SK-N-SH (cell line): ENCODE measurements around the gene TUBB1. TPM values are rescaled to one million over a fixed set of nuclear protein-coding genes. Genes with fewer than 3 reads are reported as not detected.

ENCODE experiments used
- CTCF ChIA-PET: fragments of 300-600, 350-600 bp; formaldehyde crosslinking; extraction: SDS; loops from one replicate; lab custom pipeline; 2021; lab: Yijun Ruan, JAX
- POLR2A ChIA-PET: fragments of 350-600 bp; sonication (Branson Sonifier 250); formaldehyde crosslinking; extraction: SDS; loops from one replicate; lab custom pipeline; 2020; ENCODE audit warnings: antibody characterized with exemption, inconsistent platforms; lab: Yijun Ruan, JAX
- DNase-seq: peaks from one replicate; pipeline ENCODE4 v3.0.0; 2012
- H2AFZ ChIP-seq: fragments of 200-600 bp; sonication (generic); 2 replicates; pipeline ENCODE4 v1.8.1; 2016; ENCODE audit warnings: antibody characterized with exemption, mild to moderate bottlenecking, low read depth
- H3F3A ChIP-seq: fragments of 200-600 bp; sonication (generic); replicated peaks from 2 replicates; pipeline ENCODE3; 2016; ENCODE audit warnings: antibody characterized with exemption, mild to moderate bottlenecking; ENCODE audit not compliant: insufficient read depth
- H3K27ac ChIP-seq, 2 experiments: fragments of 200-500 bp in 1 of 2; fragments of 200-600 bp in 1 of 2; sonication (Bioruptor generic) in 1 of 2; sonication (generic), shearing (Covaris generic) in 1 of 2; 2 replicates each; pipeline versions ENCODE4 v1.5.1 to v1.6.1; 2014 to 2016; ENCODE audit warnings: low read depth in 2 of 2, inconsistent platforms in 1 of 2, low read length in 1 of 2, mild to moderate bottlenecking in 1 of 2, mixed read lengths in 1 of 2
- H3K27me3 ChIP-seq: fragments of 200-600 bp; sonication (generic), shearing (Covaris generic); 2 replicates; pipeline ENCODE4 v1.6.1; 2016; ENCODE audit warnings: mixed run types; ENCODE audit not compliant: insufficient read depth
- H3K36me3 ChIP-seq, 2 experiments: fragments of 200-500 bp in 1 of 2; fragments of 200-600 bp in 1 of 2; sonication (Bioruptor generic) in 1 of 2; sonication (generic) in 1 of 2; replicated peaks in 1 of 2; 2 replicates each; pipeline versions ENCODE3 to v1.5.1; 2014 to 2016; ENCODE audit warnings: low read length in 1 of 2, mild to moderate bottlenecking in 1 of 2; ENCODE audit not compliant: insufficient read depth in 2 of 2, control insufficient read depth in 1 of 2
- H3K4me1 ChIP-seq, 2 experiments: fragments of 200-500 bp in 1 of 2; fragments of 200-600 bp in 1 of 2; sonication (Bioruptor generic) in 1 of 2; sonication (generic), shearing (Covaris generic) in 1 of 2; 2 replicates each; pipeline versions ENCODE4 v1.5.1 to v1.6.1; 2014 to 2016; ENCODE audit warnings: low read depth in 1 of 2, low read length in 1 of 2, mixed run types in 1 of 2; ENCODE audit not compliant: insufficient read depth in 2 of 2, control insufficient read depth in 1 of 2
- H3K4me2 ChIP-seq: fragments of 200-600 bp; sonication (generic), shearing (Covaris generic); 2 replicates; pipeline ENCODE4 v1.6.1; 2017; ENCODE audit warnings: mixed run types
- H3K4me3 ChIP-seq, 2 experiments: fragments of 200-500 bp in 1 of 2; fragments of 200-600 bp in 1 of 2; sonication (Bioruptor generic) in 1 of 2; sonication (generic), shearing (Covaris generic) in 1 of 2; 2 replicates each; pipeline versions ENCODE4 v1.5.1 to v1.8.1; 2014 to 2016; ENCODE audit warnings: low read depth in 2 of 2, inconsistent platforms in 1 of 2, low read length in 1 of 2, mild to moderate bottlenecking in 1 of 2, mixed read lengths in 1 of 2, moderate library complexity in 1 of 2
- H3K79me2 ChIP-seq: fragments of 200-600 bp; sonication (generic); 2 replicates; pipeline ENCODE4 v1.8.1; 2017; ENCODE audit warnings: mild to moderate bottlenecking; ENCODE audit not compliant: insufficient read depth
- H3K9ac ChIP-seq: fragments of 200-600 bp; sonication (generic); 2 replicates; pipeline ENCODE4 v1.6.1; 2017; ENCODE audit warnings: mixed run types
- H3K9me2 ChIP-seq: fragments of 200-600 bp; sonication (generic); 2 replicates; pipeline ENCODE4 v1.6.1; 2017; ENCODE audit warnings: mixed run types
- H3K9me3 ChIP-seq: fragments of 200-600 bp; sonication (generic); 2 replicates; pipeline ENCODE4 v1.6.1; 2017; ENCODE audit warnings: mixed run types, mild to moderate bottlenecking, moderate library complexity
- H4K20me1 ChIP-seq: fragments of 200-600 bp; sonication (generic); 2 replicates; pipeline ENCODE4 v1.6.1; 2017; ENCODE audit warnings: mild to moderate bottlenecking, mixed run types; ENCODE audit not compliant: insufficient read depth
- CHD2 ChIP-seq: fragments of 150-350 bp; IDR thresholded peaks from 2 replicates; pipeline ENCODE4 v1.6.1; 2018; ENCODE audit warnings: low read length; ENCODE audit not compliant: partially characterized antibody
- EP300 ChIP-seq, 2 experiments: IDR thresholded peaks; 2 replicates each; pipeline versions ENCODE4 v1.4.0 to v1.6.1; 2012; ENCODE audit warnings: borderline replicate concordance in 1 of 2, low read depth in 1 of 2, low read length in 1 of 2
- EZH2phosphoT487 ChIP-seq: fragments of 200-600 bp; sonication (generic); IDR thresholded peaks from 2 replicates; pipeline ENCODE4 v1.6.1; 2017; ENCODE audit warnings: low read depth, mixed run types, mild to moderate bottlenecking, antibody characterized with exemption, moderate library complexity, borderline replicate concordance
- FOXJ3 ChIP-seq: sonication (generic); formaldehyde crosslinking; IDR thresholded peaks from 2 replicates; pipeline ENCODE4 v1.5.1; 2020; ENCODE audit warnings: mild to moderate bottlenecking, missing genetic modification reagents
- GABPA ChIP-seq: IDR thresholded peaks from 2 replicates; pipeline ENCODE4 v1.4.0; 2012; ENCODE audit warnings: low read depth, mild to moderate bottlenecking
- IRF3 ChIP-seq: fragments of 150-350 bp; IDR thresholded peaks from 2 replicates; pipeline ENCODE4 v1.6.1; 2016; ENCODE audit warnings: mild to moderate bottlenecking, low read depth, low read length
- JUND ChIP-seq: IDR thresholded peaks from 2 replicates; pipeline ENCODE4 v1.4.0; 2012
- MAX ChIP-seq: IDR thresholded peaks from 2 replicates; pipeline ENCODE4 v1.4.0; 2012; ENCODE audit warnings: low read depth
- MXI1 ChIP-seq: IDR thresholded peaks from 2 replicates; pipeline ENCODE4 v1.6.1; 2012; ENCODE audit warnings: mild to moderate bottlenecking, low read depth, low read length, improper control_type of control experiment
- NRF1 ChIP-seq: IDR thresholded peaks from 2 replicates; pipeline ENCODE4 v1.6.1; 2012; ENCODE audit warnings: low read depth, mild to moderate bottlenecking, low read length
- POLR2AphosphoS5 ChIP-seq: IDR thresholded peaks from 2 replicates; pipeline ENCODE4 v1.6.1; 2012; ENCODE audit warnings: low read depth, low read length
- RAD21 ChIP-seq: IDR thresholded peaks from 2 replicates; pipeline ENCODE4 v1.6.1; 2012; ENCODE audit warnings: mild to moderate bottlenecking, low read length
- RCOR1 ChIP-seq: fragments of 150-350 bp; IDR thresholded peaks from 2 replicates; pipeline ENCODE4 v1.6.1; 2017; ENCODE audit warnings: antibody characterized with exemption, low read length
- RFX5 ChIP-seq: IDR thresholded peaks from 2 replicates; pipeline ENCODE4 v1.6.1; 2012; ENCODE audit warnings: mild to moderate bottlenecking, improper control_type of control experiment, low read length
- RXRA ChIP-seq: IDR thresholded peaks from 2 replicates; pipeline ENCODE4 v1.4.0; 2012; ENCODE audit warnings: low read depth, mild to moderate bottlenecking, borderline replicate concordance
- SIN3A ChIP-seq: IDR thresholded peaks from 2 replicates; pipeline ENCODE4 v1.6.1; 2012; ENCODE audit warnings: low read depth, mild to moderate bottlenecking, low read length, moderate library complexity, borderline replicate concordance
- SMC3 ChIP-seq: IDR thresholded peaks from 2 replicates; pipeline ENCODE4 v1.6.1; 2012; ENCODE audit warnings: low read depth, low read length, improper control_type of control experiment
- TAF1 ChIP-seq: IDR thresholded peaks from 2 replicates; pipeline ENCODE4 v1.6.1; 2012; ENCODE audit warnings: low read depth, mild to moderate bottlenecking, low read length, moderate library complexity, borderline replicate concordance
- TCF12 ChIP-seq: IDR thresholded peaks from 2 replicates; pipeline ENCODE4 v1.4.0; 2012
- WGBS: methylation state at CpG from one replicate; pipeline ENCODE4 v1.1.6; 2017; ENCODE audit warnings: low lambda C conversion rate; 5-methylcytosine and 5-hydroxymethylcytosine counted together
- polyA plus RNA-seq, 3 experiments: library from polyadenylated mRNA; depleted of rRNA; stranded (reverse); fragments of >200 nt; gene quantifications; 2 replicates each; pipeline ENCODE4 v1.2.3, GENCODE V29; 2012
- TF ChIP-seq, protein P1 (sequence below): IDR thresholded peaks from 2 replicates; pipeline ENCODE4 v1.6.1; 2012; ENCODE audit warnings: mild to moderate bottlenecking, low read depth, low read length, moderate library complexity
- TF ChIP-seq, protein P2 (sequence below): IDR thresholded peaks from 2 replicates; pipeline ENCODE4; 2012
- TF ChIP-seq, protein P3 (sequence below): fragments of 200-600 bp; sonication (generic); IDR thresholded peaks from 2 replicates; pipeline ENCODE4 v1.6.1; 2017; ENCODE audit warnings: antibody characterized with exemption, mild to moderate bottlenecking, moderate library complexity

Gene TUBB1
- polyA plus RNA-seq, 1 of the 3 experiments (the other 2 are of a cell fraction), result not detected

DNA sequence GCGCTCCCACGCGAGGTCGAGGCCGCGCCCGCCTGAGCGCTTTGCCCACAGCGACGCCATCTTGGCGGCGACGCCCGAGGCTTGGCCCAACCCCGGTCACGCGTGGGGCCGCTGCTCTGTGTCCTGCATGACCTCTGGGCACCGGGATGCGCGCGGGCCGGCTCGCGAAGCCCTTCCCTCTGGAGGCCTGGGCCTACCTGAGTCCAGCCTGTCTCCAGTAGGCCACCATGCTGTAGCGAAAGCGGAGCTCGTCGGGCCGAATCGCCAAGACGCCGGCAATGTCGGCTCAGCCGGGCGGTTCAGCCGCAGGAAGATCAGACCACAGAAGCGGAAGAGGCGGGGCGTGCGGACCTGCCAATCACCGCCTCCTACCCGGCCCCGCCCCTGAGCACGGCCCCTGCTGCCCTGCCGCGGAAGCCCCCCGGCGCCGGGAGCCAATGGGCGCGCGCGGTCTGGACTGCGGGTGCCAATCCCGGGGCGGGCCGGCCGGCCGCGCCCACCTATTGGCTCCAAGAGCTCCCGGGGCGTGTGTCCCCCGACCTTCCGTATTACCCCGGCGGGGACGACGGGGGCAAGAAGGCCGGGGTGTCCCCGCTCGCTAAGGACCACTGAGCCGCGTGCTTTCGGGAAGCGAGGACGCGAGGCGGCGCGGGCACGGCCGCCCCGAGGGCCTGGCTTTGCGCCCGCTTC is 12.9 kb downstream of the TUBB1 start, which contains the start of gene ATP5F1E (continued):
- TF ChIP-seq EZH2phosphoT487 (no peak), JUND (no peak; the same call in 1 of the 2 replicates), FOXJ3 (CRISPR knock-in tag) (0 out of 2 replicates have a peak, but pooled peaks have one; percentile 29), POLR2AphosphoS5 (peak; percentile 85), RFX5 (peak; percentile 77), TAF1 (peak; percentile 54; the same call in 1 of the 2 replicates), MAX (peak; percentile 88), EP300 (IDR thresholded peaks at IDR 0.05; ENCODE audit: borderline replicate concordance in 1 of 2, low read depth in 1 of 2, low read length in 1 of 2) (0 out of 4 replicates have a peak, but pooled peaks of 1 of the 2 experiments have one; percentile 1), NRF1 (0 out of 2 replicates have a peak, but pooled peaks have one; percentile 14), RCOR1 (no peak), SIN3A (0 out of 2 replicates have a peak, but pooled peaks have one; percentile 62), CHD2 (peak; percentile 51), RXRA (no peak)

- Histone ChIP-seq H3F3A (peaks cover 25% of the 10 kb centered on the region), H3K4me1 (peaks cover 25 to 42% of the 10 kb centered on the region in 2 experiments; a peak in 3 of 4 replicates), H3K36me3 (peaks cover 54 to 77% of the 10 kb centered on the region in 2 experiments), H2AFZ (peak overlapping the region; percentile 81), H3K4me2 (peak overlapping the region; percentile 90), H3K9me2 (no peaks in the 10 kb centered on the region), H4K20me1 (peaks cover 16% of the 10 kb centered on the region), H3K9me3 (no peaks in the 10 kb centered on the region), H3K4me3 (peak overlapping the region; percentile 78 to 91), H3K27me3 (no peaks in the 10 kb centered on the region), H3K79me2 (peaks cover 60% of the 10 kb centered on the region), H3K9ac (peak overlapping the region; percentile 72), H3K27ac (peak overlapping the region; percentile 82 to 83)
- ChIA-PET POLR2A (interaction anchor here (0.7 to 1.9 kb wide), 15 partner anchors 10 to 423 kb away, joined by 3 to 11 read pairs (median 5); partner anchors contain the start of genes PRELID3B and TUBB1), CTCF (interaction anchor here (0.9 to 3.8 kb wide), 10 partner anchors 8 to 463 kb away, joined by 3 to 17 read pairs (median 4); no protein-coding TSS in a partner anchor)
- 2% methylated on average over 12 of the region's 13 CpGs for WGBS
- DNase-seq, result peak; percentile 64
- TF ChIP-seq IRF3 (no peak), EP300 (IDR thresholded peaks at IDR 0.05; ENCODE audit: borderline replicate concordance in 1 of 2, low read depth in 1 of 2, low read length in 1 of 2) (0 out of 4 replicates have a peak, but pooled peaks of 1 of the 2 experiments have one; percentile 5), GABPA (no peak), SMC3 (no peak), TCF12 (no peak), RXRA (no peak), RFX5 (no peak), RAD21 (peak; percentile 22; the same call in 1 of the 2 replicates), MXI1 (peak; percentile 30; the same call in 1 of the 2 replicates), FOXJ3 (CRISPR knock-in tag) (peak; percentile 9; the same call in 1 of the 2 replicates), RCOR1 (no peak)
- TF ChIP-seq, protein P1, sequence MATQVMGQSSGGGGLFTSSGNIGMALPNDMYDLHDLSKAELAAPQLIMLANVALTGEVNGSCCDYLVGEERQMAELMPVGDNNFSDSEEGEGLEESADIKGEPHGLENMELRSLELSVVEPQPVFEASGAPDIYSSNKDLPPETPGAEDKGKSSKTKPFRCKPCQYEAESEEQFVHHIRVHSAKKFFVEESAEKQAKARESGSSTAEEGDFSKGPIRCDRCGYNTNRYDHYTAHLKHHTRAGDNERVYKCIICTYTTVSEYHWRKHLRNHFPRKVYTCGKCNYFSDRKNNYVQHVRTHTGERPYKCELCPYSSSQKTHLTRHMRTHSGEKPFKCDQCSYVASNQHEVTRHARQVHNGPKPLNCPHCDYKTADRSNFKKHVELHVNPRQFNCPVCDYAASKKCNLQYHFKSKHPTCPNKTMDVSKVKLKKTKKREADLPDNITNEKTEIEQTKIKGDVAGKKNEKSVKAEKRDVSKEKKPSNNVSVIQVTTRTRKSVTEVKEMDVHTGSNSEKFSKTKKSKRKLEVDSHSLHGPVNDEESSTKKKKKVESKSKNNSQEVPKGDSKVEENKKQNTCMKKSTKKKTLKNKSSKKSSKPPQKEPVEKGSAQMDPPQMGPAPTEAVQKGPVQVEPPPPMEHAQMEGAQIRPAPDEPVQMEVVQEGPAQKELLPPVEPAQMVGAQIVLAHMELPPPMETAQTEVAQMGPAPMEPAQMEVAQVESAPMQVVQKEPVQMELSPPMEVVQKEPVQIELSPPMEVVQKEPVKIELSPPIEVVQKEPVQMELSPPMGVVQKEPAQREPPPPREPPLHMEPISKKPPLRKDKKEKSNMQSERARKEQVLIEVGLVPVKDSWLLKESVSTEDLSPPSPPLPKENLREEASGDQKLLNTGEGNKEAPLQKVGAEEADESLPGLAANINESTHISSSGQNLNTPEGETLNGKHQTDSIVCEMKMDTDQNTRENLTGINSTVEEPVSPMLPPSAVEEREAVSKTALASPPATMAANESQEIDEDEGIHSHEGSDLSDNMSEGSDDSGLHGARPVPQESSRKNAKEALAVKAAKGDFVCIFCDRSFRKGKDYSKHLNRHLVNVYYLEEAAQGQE, result no peak
- TF ChIP-seq, protein P2, sequence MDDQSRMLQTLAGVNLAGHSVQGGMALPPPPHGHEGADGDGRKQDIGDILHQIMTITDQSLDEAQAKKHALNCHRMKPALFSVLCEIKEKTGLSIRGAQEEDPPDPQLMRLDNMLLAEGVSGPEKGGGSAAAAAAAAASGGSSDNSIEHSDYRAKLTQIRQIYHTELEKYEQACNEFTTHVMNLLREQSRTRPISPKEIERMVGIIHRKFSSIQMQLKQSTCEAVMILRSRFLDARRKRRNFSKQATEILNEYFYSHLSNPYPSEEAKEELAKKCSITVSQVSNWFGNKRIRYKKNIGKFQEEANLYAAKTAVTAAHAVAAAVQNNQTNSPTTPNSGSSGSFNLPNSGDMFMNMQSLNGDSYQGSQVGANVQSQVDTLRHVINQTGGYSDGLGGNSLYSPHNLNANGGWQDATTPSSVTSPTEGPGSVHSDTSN, result no peak
- TF ChIP-seq, protein P3, sequence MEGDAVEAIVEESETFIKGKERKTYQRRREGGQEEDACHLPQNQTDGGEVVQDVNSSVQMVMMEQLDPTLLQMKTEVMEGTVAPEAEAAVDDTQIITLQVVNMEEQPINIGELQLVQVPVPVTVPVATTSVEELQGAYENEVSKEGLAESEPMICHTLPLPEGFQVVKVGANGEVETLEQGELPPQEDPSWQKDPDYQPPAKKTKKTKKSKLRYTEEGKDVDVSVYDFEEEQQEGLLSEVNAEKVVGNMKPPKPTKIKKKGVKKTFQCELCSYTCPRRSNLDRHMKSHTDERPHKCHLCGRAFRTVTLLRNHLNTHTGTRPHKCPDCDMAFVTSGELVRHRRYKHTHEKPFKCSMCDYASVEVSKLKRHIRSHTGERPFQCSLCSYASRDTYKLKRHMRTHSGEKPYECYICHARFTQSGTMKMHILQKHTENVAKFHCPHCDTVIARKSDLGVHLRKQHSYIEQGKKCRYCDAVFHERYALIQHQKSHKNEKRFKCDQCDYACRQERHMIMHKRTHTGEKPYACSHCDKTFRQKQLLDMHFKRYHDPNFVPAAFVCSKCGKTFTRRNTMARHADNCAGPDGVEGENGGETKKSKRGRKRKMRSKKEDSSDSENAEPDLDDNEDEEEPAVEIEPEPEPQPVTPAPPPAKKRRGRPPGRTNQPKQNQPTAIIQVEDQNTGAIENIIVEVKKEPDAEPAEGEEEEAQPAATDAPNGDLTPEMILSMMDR, result peak; percentile 37; the same call in 1 of the 2 replicates
Observed at GRCh38 chr20:59032713-59033059, 13.5 kb downstream of the TUBB1 start.
